COR-L47 (cell line): ENCODE data around the gene RNFT1.
"Not testable (repeated sequence)": the region's sequence is repeated elsewhere in the genome, so short reads cannot be mapped to it uniquely, and the experiment has no call there.

Source experiments
- DNase-seq: peaks from one replicate; lab custom pipeline; 2025; lab: John Stamatoyannopoulos, UW

RNFT1 gene, protein sequence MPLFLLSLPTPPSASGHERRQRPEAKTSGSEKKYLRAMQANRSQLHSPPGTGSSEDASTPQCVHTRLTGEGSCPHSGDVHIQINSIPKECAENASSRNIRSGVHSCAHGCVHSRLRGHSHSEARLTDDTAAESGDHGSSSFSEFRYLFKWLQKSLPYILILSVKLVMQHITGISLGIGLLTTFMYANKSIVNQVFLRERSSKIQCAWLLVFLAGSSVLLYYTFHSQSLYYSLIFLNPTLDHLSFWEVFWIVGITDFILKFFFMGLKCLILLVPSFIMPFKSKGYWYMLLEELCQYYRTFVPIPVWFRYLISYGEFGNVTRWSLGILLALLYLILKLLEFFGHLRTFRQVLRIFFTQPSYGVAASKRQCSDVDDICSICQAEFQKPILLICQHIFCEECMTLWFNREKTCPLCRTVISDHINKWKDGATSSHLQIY

DNA sequence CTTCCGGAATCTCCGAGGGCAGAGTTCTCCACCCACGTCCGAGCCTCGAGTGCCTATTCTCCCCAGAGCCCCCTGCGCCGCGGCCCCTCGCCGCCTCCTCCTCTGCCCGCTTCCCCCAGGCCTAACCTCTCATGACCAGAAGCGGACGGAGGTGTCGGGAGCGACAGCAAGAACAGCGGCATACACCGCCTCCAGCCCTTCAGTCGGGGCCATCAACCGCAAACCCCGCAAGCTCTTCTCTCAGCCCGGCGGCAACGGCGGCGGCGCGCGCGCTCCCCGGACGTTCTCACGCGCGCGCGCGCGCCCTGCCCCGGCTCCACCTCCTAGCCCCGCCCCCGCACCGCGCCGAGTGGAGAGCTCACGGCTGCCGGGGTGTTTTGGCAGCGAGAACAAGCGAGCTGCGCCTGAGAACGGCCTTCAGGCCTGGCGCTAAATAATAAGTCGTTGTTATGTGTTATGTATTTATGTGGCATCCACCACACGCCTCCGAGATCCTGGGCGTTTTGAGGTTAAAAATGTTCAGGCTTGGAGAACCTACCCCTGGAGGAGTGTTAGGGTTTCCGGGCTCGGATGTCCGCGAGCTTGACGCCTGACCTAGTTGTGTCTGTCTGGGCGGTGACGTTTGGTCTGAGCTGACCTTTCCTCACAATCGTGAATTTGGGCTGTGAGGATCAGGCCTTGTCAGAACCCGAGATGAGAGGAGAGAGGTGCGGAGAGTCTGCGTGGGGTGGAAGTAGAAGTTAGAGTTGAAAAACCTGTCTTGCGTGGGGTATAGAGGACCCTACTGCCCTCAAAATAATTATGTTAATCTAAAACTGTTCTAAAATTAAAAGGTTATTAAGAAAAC lies at the start of gene RNFT1:
Gene RNFT1 (minus strand): TSS at position 259 of the 847 bp plus-strand sequence. CDS start 77 bp downstream, at position 182.
- peak; percentile 81 for DNase-seq

DNA sequence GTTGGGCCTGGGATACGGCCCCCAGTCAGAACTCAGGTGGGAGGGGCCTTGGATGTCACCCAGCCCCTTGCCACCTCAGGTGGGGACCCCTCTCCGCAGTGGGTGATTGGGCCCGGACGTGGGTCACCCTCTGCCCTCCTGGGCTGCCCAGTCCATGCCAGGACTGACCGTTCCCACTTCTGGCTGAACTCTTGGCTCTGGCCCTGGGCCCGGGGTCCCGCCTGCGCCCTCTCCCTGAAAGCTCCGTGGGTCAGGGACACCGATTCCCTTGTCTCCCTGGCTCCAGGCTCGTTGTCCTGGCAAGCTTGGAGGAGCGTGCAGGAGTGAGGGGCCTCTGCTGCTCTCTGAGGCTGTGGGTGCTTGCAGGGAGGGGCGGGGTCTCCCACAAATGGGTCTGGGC lies 44.8 kb upstream of the RNFT1 start:
- not testable (repeated sequence) for DNase-seq

DNA sequence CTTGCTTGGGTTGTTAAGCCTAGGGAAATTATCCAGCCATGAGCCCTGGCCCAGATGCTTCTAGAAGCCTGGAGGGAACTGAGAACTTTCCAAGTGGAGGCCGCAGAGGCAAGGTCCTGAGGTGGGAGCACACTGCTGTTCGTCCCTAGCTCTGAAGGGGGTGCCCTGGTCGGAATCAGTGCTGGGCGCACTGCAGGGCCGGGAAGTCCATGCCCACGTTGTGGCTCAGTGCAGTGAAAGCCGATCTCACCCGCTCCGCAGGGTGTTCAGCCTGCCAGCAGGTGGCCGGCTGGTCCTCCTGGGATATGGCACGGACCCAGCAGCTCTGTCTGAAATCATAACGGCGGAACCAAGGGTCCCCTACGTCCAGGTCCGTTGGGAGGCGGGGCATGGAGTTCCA lies 43.8 kb upstream of the RNFT1 start:
- not testable (repeated sequence) for DNase-seq

DNA sequence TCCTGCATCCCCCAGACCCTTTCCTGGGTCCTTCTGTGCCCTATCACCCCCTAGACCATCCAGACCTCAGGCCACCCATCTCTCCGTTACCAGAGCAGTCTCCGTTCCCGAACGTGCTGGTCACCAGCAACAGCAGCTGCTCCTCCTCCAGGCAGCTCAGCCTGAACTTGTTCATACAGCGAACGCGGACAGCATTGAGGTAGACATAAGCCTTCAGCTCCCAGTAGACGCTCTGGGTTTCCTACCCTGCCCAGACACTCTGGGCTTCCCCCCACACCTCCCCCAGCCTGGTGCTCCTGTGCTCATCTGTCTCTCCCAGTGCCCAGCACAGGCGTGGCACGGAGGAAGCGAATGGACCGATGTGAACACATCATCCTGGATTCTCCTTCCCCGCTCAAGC lies 41.6 kb upstream of the RNFT1 start:
- no peak for DNase-seq

DNA sequence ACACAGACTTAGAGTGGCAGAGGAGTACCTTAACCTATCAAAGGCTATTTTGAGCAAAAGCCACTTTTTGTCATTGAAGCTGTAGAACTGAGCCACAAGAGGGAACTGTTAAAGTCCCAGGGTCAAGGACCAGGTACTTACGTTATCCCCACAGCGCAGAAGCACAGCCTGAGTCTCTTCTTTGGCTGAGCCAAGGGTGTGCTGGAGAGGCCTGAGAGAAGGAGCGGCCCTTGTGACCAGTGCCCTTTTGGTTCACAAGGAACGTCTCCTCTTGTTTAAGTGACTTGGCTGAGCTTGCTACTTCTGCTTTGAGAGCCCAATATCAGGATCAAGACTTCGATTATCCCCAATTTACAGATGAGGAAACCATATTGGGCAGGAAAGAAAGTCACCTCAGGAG lies 40.0 kb upstream of the RNFT1 start:
- not testable (repeated sequence) for DNase-seq

DNA sequence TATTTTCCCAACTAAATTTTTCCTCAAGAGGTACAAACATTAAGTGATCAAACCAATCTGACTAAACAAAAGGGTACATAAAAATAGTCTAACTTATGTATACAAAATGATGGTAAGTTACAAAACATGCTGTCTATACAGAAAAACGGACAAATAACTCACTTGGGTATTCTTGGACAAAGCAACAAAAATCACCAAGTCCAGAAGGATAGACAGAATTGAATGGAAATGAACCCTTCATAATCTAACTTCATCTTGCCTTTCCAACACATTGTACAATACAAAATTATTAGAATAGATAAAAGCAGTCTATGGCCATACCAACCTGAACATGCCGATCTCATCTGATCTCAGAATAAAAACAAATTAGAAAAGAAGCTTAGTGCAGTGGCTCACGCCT lies 37.9 kb upstream of the RNFT1 start:
- DNase-seq, result not testable (repeated sequence)

DNA sequence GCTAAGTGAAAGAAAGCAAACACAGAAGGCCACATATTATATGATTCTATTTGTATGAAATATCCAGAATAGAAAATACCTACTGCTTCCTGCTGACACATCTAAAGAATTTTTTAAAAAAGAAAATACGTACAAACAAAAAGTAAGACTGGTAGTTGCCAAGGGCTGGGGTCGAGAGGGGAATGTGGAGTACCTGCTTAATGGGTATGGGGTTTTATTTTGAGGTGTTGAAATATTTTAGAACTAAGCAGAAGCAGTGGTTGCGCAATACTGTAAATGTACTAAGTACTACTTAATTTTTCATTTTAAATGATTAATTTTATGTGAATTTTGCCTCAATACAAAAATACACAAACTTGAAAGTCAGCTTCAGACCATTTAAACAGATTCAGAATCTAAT lies 32.1 kb upstream of the RNFT1 start:
- not testable (repeated sequence) for DNase-seq

DNA sequence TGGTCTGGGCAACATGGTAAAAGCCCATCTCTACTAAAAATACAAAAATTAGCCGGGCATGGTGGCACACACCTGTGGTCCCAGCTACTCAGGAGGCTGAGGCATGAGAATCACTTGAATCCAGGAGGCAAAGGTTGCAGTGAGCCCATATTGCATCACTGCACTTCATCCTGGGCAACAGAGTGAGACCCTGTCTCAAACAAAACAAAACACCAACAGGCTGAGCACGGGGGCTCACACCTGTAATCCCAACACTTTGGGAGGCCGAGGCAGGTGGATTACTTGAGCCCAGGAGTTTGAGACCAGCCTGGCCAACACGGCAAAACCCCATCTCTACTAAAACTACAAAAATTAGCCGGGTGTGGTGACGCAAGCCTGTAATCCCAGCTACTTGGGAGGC lies 10.6 kb upstream of the RNFT1 start:
- DNase-seq, result not testable (repeated sequence)

DNA sequence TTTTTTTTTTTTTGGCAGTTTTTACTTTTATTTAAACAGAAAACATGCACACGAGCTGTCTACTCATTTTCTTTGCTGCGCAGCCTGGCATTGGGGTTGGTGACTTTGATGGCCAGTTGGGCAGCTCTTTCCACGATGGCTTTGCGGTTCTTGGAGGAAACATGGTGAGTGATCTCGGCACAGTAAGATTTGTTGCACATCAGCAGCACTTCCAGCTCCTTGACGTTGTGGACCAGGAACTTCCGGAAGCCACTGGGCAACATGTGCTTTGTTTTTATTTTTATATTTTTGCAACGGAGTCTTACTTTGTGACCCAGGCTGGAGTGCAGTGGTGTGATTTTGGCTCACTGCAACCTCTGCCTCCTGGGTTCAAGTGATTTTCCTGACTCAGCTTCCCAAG lies 8.9 kb upstream of the RNFT1 start:
- not testable (repeated sequence) for DNase-seq

DNA sequence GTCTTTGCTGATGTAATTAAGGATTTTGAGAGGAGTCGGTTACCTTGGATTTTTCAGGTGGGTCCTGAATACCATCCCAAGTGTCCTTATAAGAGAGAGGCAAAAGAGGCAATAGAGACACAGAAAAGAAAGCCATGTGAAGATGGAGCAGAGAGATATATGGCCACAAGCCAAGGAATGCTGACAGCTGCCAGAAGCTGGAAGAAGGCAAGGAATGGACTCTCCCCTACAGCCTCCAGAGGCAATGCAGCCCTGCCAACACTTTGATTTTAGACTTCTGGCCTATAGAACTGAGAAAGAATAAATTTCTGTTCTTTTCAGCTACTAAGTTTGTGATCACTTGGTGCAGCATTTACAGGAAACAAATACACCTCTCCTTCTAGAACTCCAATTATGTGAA lies 8.2 kb upstream of the RNFT1 start:
- no peak for DNase-seq

DNA sequence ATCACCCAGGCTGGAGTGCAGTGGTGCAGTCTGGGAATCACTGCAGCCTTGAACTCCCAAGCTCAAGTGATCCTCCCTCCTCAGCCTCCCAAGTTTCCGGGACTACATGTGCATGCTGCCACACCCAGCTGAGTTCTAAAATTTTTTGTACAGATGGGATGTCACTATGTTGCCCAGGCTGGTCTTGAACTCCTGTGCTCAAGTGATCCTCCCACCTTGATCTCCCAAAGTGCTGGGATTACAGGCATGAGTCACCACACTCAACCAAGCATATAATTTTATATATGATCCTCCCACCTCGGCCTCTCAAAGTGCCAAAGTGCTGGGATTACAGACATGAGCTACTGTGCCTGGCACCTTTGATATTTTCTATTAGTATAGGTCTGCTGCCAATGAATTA lies 7.2 kb upstream of the RNFT1 start:
- not testable (repeated sequence) for DNase-seq

DNA sequence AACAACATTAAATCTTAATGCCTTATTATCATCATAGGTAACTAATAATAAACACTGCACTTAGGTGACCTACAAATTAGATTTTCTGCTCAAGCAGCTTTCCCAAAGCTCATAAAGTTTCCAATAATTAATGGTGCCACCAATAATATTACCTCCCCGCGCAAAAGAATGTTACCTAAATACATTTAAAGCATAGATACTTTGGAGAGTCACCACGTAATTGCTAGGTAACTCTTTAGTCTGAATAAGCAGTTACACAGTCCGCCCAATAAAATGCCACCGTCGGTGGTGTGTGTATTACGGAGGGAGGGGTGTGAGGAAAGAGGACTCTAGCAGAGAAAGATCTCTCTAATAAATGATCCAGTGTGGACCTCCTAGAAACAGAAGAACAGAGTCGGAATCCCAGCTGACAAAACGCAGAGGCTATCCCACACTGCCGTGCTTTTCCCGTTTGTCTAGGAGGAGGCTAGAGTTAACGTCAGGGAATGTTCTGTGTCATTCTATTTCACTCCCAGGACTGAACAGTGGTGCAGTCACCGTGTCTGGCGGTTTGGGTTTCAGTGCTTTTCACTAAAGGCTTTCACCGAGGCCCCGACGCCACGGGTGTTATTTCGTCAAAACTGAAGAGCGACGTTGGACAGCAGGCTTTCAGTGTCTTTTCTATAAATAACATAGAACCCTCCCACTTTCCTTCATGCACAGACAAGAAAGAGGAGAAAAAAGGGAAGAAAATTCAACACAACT lies 630 bp downstream of the RNFT1 start:
- no peak for DNase-seq

DNA sequence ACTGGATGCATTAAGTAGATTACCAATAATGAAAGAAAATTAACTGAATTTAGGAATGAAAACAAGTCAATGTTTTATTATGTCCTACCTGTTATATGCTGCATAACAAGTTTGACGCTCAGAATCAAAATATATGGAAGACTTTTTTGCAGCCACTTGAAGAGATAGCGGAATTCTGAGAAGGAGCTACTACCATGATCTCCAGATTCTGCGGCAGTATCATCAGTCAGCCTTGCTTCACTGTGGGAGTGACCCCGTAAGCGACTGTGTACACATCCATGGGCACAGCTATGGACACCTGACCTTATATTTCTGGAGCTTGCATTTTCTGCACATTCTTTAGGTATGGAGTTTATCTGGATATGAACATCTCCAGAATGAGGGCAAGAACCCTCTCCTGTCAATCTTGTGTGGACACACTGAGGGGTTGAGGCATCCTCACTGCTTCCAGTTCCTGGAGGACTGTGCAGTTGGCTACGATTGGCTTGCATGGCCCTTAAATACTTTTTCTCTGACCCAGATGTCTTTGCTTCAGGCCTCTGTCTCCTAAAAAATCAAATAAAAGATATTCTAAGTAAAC lies 1.7 kb downstream of the RNFT1 start:
- no peak for DNase-seq

DNA sequence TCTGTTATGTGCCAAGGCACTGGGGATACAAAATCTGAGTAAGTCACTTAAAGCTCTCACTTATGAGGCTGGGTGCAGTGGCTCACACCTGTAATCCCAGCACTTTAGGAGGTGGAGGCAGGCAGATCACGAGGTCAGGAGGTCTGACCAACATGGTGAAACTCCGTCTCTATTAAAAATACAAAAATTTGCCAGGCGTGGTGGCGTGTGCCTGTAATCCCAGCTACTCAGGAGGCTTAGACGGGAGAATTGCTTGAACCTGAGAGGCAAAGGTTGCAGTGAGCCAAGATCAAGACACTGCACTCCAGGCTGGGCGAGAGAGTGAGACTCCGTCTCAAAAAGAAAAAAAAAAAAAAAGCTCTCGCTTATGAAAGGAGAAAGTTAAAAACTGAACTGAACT lies 5.0 kb downstream of the RNFT1 start:
- DNase-seq, result not testable (repeated sequence)

DNA sequence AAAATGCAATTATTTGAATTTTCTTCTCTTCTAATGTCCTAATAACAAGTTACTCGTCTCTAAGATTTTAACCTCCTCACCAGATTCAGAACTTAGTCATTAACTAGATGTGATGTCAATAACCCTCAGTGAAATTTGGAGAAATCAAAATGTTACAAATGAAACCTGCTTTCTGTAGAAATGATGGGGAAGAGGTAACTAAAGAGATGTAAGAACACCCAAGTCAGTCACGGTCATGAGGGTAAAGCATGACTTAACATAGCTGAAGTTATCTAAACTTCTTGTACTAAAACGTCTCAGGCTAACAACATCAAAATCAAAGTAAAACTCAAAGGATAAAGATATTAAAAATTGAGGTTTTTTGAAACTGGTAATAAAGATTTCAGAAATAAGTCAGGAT lies 9.7 kb downstream of the RNFT1 start:
- no peak for DNase-seq

DNA sequence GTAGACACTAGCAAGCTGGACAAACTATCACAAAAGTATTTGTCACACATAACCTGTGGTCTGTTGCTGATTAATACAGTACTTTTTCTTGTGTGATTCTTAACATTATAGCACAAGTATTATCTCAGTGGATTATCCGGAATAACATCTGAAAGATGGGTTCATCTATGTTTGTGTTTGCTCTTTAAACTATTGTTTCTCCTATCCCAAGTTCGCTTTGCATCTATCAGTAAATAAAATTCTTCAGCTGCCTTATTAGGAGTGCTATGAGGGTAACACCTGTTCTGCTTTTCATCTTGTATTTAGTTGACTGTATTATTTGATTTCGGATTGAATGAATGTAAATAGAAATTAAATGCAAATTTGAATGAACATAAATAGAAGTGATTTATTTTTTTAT lies 14.5 kb downstream of the RNFT1 start:
- no peak for DNase-seq

DNA sequence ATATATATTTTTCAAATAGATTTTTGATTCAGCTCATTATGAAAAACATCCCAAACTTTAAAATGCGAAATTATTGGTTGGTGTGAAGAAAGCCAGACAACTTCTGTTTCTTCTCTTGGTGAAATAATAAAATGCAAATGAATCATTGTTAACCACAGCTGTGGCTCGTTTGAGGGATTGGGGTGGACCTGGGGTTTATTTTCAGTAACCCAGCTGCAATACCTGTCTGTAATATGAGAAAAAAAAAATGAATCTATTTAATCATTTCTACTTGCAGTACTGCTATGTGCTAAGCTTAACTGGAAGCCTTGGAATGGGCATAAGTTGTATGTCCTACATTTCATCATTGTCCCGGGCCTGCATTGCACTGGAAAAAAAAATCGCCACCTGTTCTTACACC lies 17.2 kb downstream of the RNFT1 start:
- not testable (repeated sequence) for DNase-seq

DNA sequence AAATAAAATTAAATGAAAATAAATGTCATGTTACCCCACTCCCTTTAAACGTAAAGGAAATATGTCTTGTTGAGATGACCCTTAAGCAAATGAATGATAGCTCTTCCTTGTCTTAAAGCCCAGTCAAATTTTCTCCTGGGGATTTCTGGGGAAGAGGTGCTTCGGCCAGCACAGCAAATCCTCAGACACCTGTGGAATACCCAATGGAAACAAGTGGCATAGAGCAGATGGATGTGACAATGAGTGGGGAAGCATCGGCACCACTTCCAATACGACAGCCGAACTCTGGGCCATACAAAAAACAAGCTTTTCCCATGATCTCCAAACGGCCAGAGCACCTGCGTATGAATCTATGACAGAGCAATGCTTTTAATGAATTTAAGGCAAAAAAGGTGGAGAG lies 18.1 kb downstream of the RNFT1 start:
- not testable (repeated sequence) for DNase-seq

DNA sequence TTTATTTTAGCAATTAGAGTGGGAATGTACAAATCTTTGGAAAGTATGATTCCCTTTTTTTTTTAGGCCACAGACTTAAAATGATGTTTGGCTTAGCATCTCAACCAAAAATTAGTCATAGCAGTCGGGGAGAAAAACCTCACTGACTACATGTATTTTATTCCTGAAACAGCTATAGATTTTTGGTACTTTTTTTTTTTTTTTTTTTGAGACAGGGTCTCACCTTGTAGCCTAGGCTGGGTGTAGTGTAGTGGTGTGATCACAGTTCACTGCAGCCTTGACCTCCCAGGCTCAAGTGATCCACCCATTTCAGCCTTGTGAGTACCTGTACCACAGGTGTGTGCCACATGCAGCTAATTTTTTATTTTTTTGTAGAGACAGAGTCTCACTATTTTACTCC lies 23.4 kb downstream of the RNFT1 start:
- DNase-seq, result no peak

DNA sequence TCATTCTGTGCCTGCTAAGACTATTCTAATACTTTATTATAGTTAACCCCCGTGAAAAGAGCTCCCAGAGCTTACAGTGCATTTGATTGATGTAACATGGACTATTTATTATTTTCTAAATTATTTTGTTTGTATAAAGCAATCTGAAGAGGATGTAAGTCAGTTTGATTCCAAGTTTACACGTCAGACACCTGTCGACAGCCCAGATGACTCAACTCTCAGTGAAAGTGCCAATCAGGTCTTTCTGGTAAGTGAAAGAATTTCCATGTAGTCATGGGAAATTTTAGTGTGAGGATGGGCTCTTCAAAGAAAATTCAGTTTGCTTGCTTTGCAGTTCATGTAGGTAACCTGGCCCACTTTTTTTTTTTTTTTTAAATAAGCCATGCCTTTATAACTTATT lies 23.8 kb downstream of the RNFT1 start:
- DNase-seq, result not testable (repeated sequence)

DNA sequence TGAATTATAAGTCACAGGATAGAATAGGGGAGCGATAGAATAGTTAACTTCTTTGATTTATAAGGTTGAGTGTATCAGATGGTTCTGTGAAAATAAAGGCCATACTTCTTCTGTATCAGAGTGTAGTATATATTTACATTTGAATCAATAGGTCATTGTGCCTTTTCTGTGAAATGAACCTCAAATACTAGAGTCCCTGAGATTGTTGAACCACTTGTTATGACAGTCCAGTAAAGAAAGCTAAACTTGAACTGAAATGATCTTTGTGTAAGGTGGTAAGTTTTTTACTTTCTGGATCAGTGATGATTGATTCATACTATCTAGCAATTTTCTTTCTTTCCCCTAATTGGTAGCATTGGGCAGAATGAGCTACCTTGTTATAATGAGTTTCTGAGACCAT lies 31.2 kb downstream of the RNFT1 start:
- DNase-seq, result not testable (repeated sequence)

DNA sequence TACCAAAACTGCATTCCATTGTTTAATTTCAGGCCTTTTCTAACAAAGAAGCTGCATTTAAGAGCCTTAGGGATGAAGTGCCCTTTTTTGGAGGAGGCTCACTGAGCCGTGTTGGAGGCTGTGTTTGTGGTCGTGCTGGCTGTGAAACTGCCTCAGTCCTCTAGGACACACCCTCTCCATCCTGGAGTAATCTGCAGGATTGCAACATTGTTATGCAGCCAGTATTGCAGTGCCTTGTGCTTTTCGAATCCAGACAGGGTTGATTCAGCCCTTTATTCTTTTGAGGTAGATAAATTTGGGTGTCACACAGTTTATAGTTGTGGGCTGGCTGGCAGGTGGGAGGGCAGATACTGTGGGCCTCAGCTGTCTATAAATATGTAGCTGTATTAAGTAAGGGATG lies 33.8 kb downstream of the RNFT1 start:
- not testable (repeated sequence) for DNase-seq
